ENCODE data around the gene COX14. TPM values are rescaled to one million over a fixed set of nuclear protein-coding genes. Genes with fewer than 3 reads are reported as not detected.
A peak's percentile ranks its signal among the peaks of the same experiment; 100 is the strongest.
"Not testable (repeated sequence)": the region's sequence is repeated elsewhere in the genome, so short reads cannot be mapped to it uniquely, and the experiment has no call there.

COX14 gene
- total RNA-seq, 1 donor from 2014 or later: 41.5 TPM

GRCh38 chr12:50154947-50155346 lies 42.9 kb downstream of the COX14 start:
- DNase-seq (ENCODE audit: low read depth): not testable (repeated sequence)

GRCh38 chr12:50156641-50157040 lies 44.6 kb downstream of the COX14 start:
- DNase-seq (ENCODE audit: low read depth): no peak

- peak; percentile 26 for DNase-seq (ENCODE audit: low read depth)
These were observed 45.2 kb downstream of the COX14 start for GRCh38 chr12:50157259-50157658.

- DNase-seq (ENCODE audit: low read depth): no peak
These were observed 48.6 kb downstream of the COX14 start for GRCh38 chr12:50160643-50161042.

GRCh38 chr12:50162230-50162629 lies 50.2 kb downstream of the COX14 start:
- no peak for DNase-seq (ENCODE audit: low read depth)

GRCh38 chr12:50164963-50165362 lies 52.9 kb downstream of the COX14 start:
- DNase-seq (ENCODE audit: low read depth): no peak

GRCh38 chr12:50166799-50167048 lies 54.7 kb downstream of the COX14 start:
- DNase-seq (ENCODE audit: low read depth): no peak

GRCh38 chr12:50167049-50167828 lies 55.2 kb downstream of the COX14 start, which contains the start of gene CERS5:
TSS of gene CERS5 (minus strand) at chr12:50167369. CDS start at chr12:50167297, 72 bp downstream.
- DNase-seq (ENCODE audit: low read depth): peak; percentile 94

Other genes starting within 250 kb of the COX14 start
- gene FAIM2, start 208.3 kb upstream of the COX14 start, total RNA-seq: not detected in 2 replicates
- 0.30 TPM in 1 of 2 replicates, not detected in the other for gene AQP2, start 161.5 kb upstream of the COX14 start, total RNA-seq
- gene AQP5, start 150.4 kb upstream of the COX14 start, total RNA-seq: not detected in 2 replicates
- gene AQP6, start 139.3 kb upstream of the COX14 start, total RNA-seq: not detected in 2 replicates
- gene RACGAP1, start 86.7 kb upstream of the COX14 start, total RNA-seq: 20.7 and 48.6 TPM in 2 replicates
- 0.30 TPM in 1 of 2 replicates, not detected in the other for gene ASIC1, start 54.6 kb upstream of the COX14 start, total RNA-seq
- 53.0 and 85.0 TPM in 2 replicates for gene SMARCD1, start 26.9 kb upstream of the COX14 start, total RNA-seq
- gene GPD1, start 8.2 kb upstream of the COX14 start, total RNA-seq: 0.69 and 0.70 TPM in 2 replicates
- gene CERS5, start 55.1 kb downstream of the COX14 start, total RNA-seq: 55.8 and 63.7 TPM in 2 replicates
- gene LIMA1, start 171.3 kb downstream of the COX14 start, total RNA-seq: 49.3 and 58.7 TPM in 2 replicates